Keratinocyte (primary cell): ENCODE data around the gene RPUSD4.

ENCODE experiments used
- EZH2 ChIP-seq: IDR thresholded peaks from one replicate; pipeline ENCODE4 v1.6.1; 2012; ENCODE audit warnings: inconsistent platforms, mild to moderate bottlenecking, low read length, moderate library complexity
- TF ChIP-seq, protein P1 (sequence below), 3 experiments: IDR thresholded peaks in 1 of 3; conservative IDR thresholded peaks in 1 of 3; optimal IDR thresholded peaks in 1 of 3; 2 replicates in 2 of 3; 3 replicates in 1 of 3; pipeline versions ENCODE3 to v1.5.1; 2011; ENCODE audit warnings: low read length in 3 of 3, mild to moderate bottlenecking in 3 of 3, moderate library complexity in 2 of 3, control low read depth in 1 of 3, inconsistent platforms in 1 of 3; ENCODE audit not compliant: insufficient read depth in 2 of 3; ENCODE audit errors: extremely low read depth in 1 of 3

DNA sequence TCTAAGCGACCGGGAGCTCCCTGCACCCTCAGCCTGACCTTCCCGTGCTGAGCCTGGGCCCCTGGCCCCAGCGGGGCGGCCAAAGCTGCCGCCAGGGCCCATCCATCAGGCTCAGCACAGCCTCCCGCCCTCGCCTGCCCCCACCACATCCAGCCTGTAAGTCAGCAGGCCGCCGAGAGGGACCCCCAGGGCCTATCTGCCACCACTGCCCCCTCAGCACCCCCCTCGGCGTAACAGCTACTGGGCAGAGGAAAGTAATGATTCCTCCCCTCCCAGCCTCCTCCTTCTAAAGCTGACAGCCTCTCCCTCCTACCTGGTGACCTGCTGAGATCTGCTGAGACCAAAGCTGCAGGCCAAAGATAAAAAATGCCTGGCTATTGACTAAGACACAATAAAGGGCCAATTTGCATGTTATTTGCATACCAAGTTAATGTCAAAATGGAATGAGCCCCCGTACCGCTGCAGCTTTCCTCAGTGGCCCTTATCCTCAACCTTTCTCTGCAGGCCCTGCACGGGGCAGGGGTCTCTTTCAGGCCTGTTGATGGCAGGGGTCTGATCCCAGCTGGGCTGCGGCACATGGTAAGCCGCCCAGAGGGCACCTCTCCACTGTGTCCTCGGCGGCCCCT, 51.6 kb downstream of the RPUSD4 start:
- TF ChIP-seq EZH2: no peak
- TF ChIP-seq, protein P1, sequence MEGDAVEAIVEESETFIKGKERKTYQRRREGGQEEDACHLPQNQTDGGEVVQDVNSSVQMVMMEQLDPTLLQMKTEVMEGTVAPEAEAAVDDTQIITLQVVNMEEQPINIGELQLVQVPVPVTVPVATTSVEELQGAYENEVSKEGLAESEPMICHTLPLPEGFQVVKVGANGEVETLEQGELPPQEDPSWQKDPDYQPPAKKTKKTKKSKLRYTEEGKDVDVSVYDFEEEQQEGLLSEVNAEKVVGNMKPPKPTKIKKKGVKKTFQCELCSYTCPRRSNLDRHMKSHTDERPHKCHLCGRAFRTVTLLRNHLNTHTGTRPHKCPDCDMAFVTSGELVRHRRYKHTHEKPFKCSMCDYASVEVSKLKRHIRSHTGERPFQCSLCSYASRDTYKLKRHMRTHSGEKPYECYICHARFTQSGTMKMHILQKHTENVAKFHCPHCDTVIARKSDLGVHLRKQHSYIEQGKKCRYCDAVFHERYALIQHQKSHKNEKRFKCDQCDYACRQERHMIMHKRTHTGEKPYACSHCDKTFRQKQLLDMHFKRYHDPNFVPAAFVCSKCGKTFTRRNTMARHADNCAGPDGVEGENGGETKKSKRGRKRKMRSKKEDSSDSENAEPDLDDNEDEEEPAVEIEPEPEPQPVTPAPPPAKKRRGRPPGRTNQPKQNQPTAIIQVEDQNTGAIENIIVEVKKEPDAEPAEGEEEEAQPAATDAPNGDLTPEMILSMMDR (optimal IDR thresholded peaks at IDR 0.05 in 1 of 3, IDR thresholded peaks at IDR 0.05 in 1 of 3, conservative IDR thresholded peaks at IDR 0.05 in 1 of 3; ENCODE audit: extremely low read depth in 1 of 3, insufficient read depth in 2 of 3, low read length in 3 of 3): no peak
